Spleen (tissue), 7 donors: Measurements from ENCODE around the gene TM9SF4.

Source experiments
- CTCF ChIP-seq, 11 experiments: fragments of 200-600 bp in 7 of 11; fragments of 450-650 bp in 4 of 11; sonication (generic) in 4 of 11; IDR thresholded peaks in 8 of 11; conservative IDR thresholded peaks in 3 of 11; 1 replicate in 7 of 11; 2 replicates in 4 of 11; pipeline versions ENCODE4 v1.4.0 to v1.8.0; 2016 to 2021; ENCODE audit warnings: antibody characterized with exemption in 11 of 11, inconsistent platforms in 4 of 11, mild to moderate bottlenecking in 1 of 11
- POLR2A ChIP-seq, 3 donors: fragments of 450-650 bp; IDR thresholded peaks; one replicate each; pipeline ENCODE4 v1.5.1; 2017; ENCODE audit warnings: antibody characterized with exemption in 3 of 3, mild to moderate bottlenecking in 1 of 3
- donor health status: DM: no; HTN: no; CAD: no; lungs with moderate emphysema.
- donor health status: DM: no; HTN: no; CAD: no.
- donor health status: DM: no; HTN: no; CAD: no.

- no peak for TF ChIP-seq CTCF (IDR thresholded peaks at IDR 0.05 in 8 of 11, conservative IDR thresholded peaks at IDR 0.05 in 3 of 11)
- TF ChIP-seq POLR2A (IDR thresholded peaks at IDR 0.05), result no peak
These were observed 18.7 kb downstream of the TM9SF4 start for GRCh38 chr20:32128167-32128566.
